Activated naive CD4-positive, alpha-beta T cell treated with anti-CD3 and anti-CD28 coated beads for 36 hours (primary cell): ENCODE data around the gene APLF. TPM values are rescaled to one million over a fixed set of nuclear protein-coding genes. Genes with fewer than 3 reads are reported as not detected.
"Not testable (repeated sequence)": the region's sequence is repeated elsewhere in the genome, so short reads cannot be mapped to it uniquely, and the experiment has no call there.

Experiments used
- CTCF ChIA-PET: fragments of 350-600 bp; sonication (Branson Sonifier 250); formaldehyde crosslinking; loops from one replicate; lab custom pipeline; 2021; ENCODE audit warnings: antibody characterized with exemption; lab: Charles Lee
- DNase-seq: peaks from one replicate; pipeline ENCODE4 v3.0.0-alpha.2; 2020
- H3K27ac Mint-ChIP-seq: one replicate; pipeline ENCODE4 v1.8.0; 2021; ENCODE audit warnings: mild to moderate bottlenecking, mixed read lengths
- H3K27me3 Mint-ChIP-seq: one replicate; pipeline ENCODE4 v1.8.0; 2021; ENCODE audit warnings: low read depth, mixed read lengths
- H3K36me3 Mint-ChIP-seq: one replicate; pipeline ENCODE4 v1.8.0; 2021; ENCODE audit warnings: low read depth, mixed read lengths
- H3K4me1 Mint-ChIP-seq: one replicate; pipeline ENCODE4 v1.8.0; 2021; ENCODE audit warnings: low read depth, mixed read lengths
- H3K4me3 Mint-ChIP-seq: one replicate; pipeline ENCODE4 v1.8.0; 2021; ENCODE audit warnings: mild to moderate bottlenecking, moderate library complexity, mixed read lengths
- H3K9me3 Mint-ChIP-seq: one replicate; pipeline ENCODE4 v1.8.0; 2021; ENCODE audit warnings: mixed read lengths
- intact Hi-C: fragments of 100-400 bp; cut with micrococcal nuclease; formaldehyde crosslinking; loops from one replicate; pipeline ENCODE4 v1.15.1; 2023
- total RNA-seq, 2 experiments: library from RNA; stranded (reverse); gene quantifications; one replicate each; pipeline ENCODE4 v1.2.3, GENCODE V29; 2021

The APLF gene
- total RNA-seq, 2 experiments from 2014 or later = 2.4 to 2.7 TPM

GRCh38 chr2:68555425-68556206 is 88.2 kb downstream of the APLF start:
- peaks cover 11% of the 10 kb centered on the region for H3K4me1 Mint-ChIP-seq
- CTCF ChIA-PET, H3K36me3 Mint-ChIP-seq, H3K27ac Mint-ChIP-seq, H3K27me3 Mint-ChIP-seq, H3K4me3 Mint-ChIP-seq, H3K9me3 Mint-ChIP-seq, DNase-seq, intact Hi-C loops: not testable (repeated sequence)

DNA sequence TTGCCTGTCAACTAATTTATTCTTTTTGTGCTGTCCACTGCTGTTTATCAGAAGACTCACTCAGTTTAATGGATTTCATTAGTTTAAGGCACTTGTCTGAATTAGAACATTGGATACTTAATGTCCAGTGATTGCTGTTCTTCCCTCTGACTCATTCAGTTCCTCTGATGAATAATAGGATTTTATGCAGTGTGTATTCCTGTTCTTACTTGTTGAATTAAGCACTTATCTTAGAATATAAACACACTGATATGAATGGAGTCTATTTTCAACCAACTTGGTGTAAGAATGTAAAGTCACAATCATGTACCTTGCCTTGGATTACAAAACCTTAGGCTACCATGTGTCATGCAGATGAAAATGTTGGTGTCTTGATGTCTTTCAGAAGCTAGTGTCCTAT is 89.0 kb downstream of the APLF start:
- intact Hi-C loops = no loop called here
- H3K27me3 Mint-ChIP-seq = no peaks in the 10 kb centered on the region

GRCh38 chr2:68558576-68558975 is 91.2 kb downstream of the APLF start:
- CTCF ChIA-PET = no interaction called here
- intact Hi-C loops = no loop called here

More for the DNA sequence above, 89.0 kb downstream of the APLF start:
- Mint-ChIP-seq H3K27ac (no peak overlapping the region), H3K4me1 (peaks cover 11% of the 10 kb centered on the region), H3K4me3 (no peak overlapping the region), H3K9me3 (no peaks in the 10 kb centered on the region), H3K36me3 (no peaks in the 10 kb centered on the region)
- no peak for DNase-seq
- CTCF ChIA-PET = no interaction called here

DNA sequence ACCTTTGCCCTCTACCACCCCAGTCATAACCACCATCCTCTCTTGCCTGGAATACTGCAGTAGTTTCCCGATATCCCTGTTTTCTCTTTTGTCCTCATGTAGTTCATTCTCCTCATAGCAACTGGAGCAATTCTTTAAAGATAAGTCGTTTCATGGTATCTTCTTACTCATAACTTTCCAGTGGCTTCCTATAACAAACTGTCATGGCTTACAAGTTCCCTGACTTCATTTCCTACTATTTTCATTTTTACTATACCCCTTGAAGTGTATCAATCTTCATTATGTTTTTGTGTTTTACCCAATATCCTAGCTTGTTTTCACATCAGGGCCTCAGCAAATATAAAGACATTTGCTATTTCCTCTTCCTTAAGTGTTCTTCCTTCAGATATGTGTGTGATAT is 92.3 kb downstream of the APLF start:
- DNase-seq = no peak
- Mint-ChIP-seq H3K4me1 (peaks cover 11% of the 10 kb centered on the region), H3K27me3 (no peaks in the 10 kb centered on the region), H3K36me3 (no peaks in the 10 kb centered on the region), H3K4me3 (no peak overlapping the region), H3K9me3 (no peaks in the 10 kb centered on the region), H3K27ac (no peak overlapping the region)
- CTCF ChIA-PET = no interaction called here
- intact Hi-C loops = no loop called here

More at GRCh38 chr2:68558576-68558975, 91.2 kb downstream of the APLF start:
- no peaks in the 10 kb centered on the region for H3K9me3 Mint-ChIP-seq
- H3K36me3 Mint-ChIP-seq = no peaks in the 10 kb centered on the region
- no peaks in the 10 kb centered on the region for H3K27me3 Mint-ChIP-seq
- no peak overlapping the region for H3K27ac Mint-ChIP-seq
- peaks cover 11% of the 10 kb centered on the region for H3K4me1 Mint-ChIP-seq
- no peak overlapping the region for H3K4me3 Mint-ChIP-seq
- DNase-seq = no peak

DNA sequence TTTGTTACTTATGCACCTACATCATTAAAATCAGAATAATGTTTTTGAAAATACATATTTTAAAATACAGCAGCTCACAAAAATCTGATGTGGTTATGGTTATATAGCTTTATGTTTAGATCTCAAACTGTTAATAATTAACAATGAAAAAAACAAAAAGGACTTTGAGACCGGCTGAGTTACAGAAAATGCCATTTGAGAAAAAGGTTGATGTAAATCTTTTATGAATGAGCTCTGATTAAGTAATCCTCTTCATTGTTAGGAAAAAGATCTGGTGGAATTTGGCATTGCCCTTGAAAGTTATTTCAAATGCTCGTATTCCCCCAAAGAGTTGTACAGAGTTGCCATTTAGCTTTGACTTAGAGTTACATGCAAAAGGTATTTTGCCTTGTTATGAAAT is 93.2 kb downstream of the APLF start:
- DNase-seq = no peak
- H3K4me1 Mint-ChIP-seq = peaks cover 11% of the 10 kb centered on the region
- intact Hi-C loops = no loop called here
- H3K27ac Mint-ChIP-seq = no peak overlapping the region
- H3K9me3 Mint-ChIP-seq = no peaks in the 10 kb centered on the region
- no peak overlapping the region for H3K4me3 Mint-ChIP-seq
- no peaks in the 10 kb centered on the region for H3K36me3 Mint-ChIP-seq
- CTCF ChIA-PET = interaction anchor here (1.0 to 1.1 kb wide), 2 partner anchors 24 to 35 kb away, joined by 3 to 6 read pairs; no protein-coding TSS in a partner anchor
- H3K27me3 Mint-ChIP-seq = no peaks in the 10 kb centered on the region

- intact Hi-C loops = no loop called here
- DNase-seq = no peak
- H3K4me1 Mint-ChIP-seq = peaks cover 11% of the 10 kb centered on the region
- H3K36me3 Mint-ChIP-seq = no peaks in the 10 kb centered on the region
- CTCF ChIA-PET = interaction anchor here (1.4 kb wide), 1 partner anchor 33 kb away, joined by 4 read pairs; no protein-coding TSS in a partner anchor
- H3K27me3 Mint-ChIP-seq = no peaks in the 10 kb centered on the region
- H3K4me3 Mint-ChIP-seq = no peak overlapping the region
- no peaks in the 10 kb centered on the region for H3K9me3 Mint-ChIP-seq
- no peak overlapping the region for H3K27ac Mint-ChIP-seq
Observed at GRCh38 chr2:68561372-68561771, 94.0 kb downstream of the APLF start.

GRCh38 chr2:68562934-68563333 is 95.5 kb downstream of the APLF start:
- Mint-ChIP-seq H3K4me3 (no peak overlapping the region), H3K9me3 (no peaks in the 10 kb centered on the region), H3K4me1 (peaks cover 11% of the 10 kb centered on the region), H3K27me3 (no peaks in the 10 kb centered on the region), H3K27ac (no peak overlapping the region), H3K36me3 (no peaks in the 10 kb centered on the region)
- intact Hi-C loops = no loop called here
- no peak for DNase-seq
- CTCF ChIA-PET = no interaction called here

- H3K4me3 Mint-ChIP-seq = no peak overlapping the region
- H3K9me3 Mint-ChIP-seq = no peaks in the 10 kb centered on the region
- no peaks in the 10 kb centered on the region for H3K27me3 Mint-ChIP-seq
- intact Hi-C loops = no loop called here
- H3K4me1 Mint-ChIP-seq = peaks cover 6% of the 10 kb centered on the region
- H3K36me3 Mint-ChIP-seq = no peaks in the 10 kb centered on the region
- CTCF ChIA-PET = no interaction called here
- DNase-seq = no peak
- no peak overlapping the region for H3K27ac Mint-ChIP-seq
Observed at GRCh38 chr2:68564426-68564825, 97.0 kb downstream of the APLF start.

- Mint-ChIP-seq H3K9me3 (peaks cover 1% of the 10 kb centered on the region), H3K36me3 (peaks cover under 1% of the 10 kb centered on the region), H3K4me1 (no peaks in the 10 kb centered on the region), H3K4me3 (no peak overlapping the region), H3K27me3 (no peaks in the 10 kb centered on the region), H3K27ac (no peak overlapping the region)
- DNase-seq = no peak
- intact Hi-C loops = no loop called here
- CTCF ChIA-PET = no interaction called here
Observed at GRCh38 chr2:68565273-68565672, 97.9 kb downstream of the APLF start.

DNA sequence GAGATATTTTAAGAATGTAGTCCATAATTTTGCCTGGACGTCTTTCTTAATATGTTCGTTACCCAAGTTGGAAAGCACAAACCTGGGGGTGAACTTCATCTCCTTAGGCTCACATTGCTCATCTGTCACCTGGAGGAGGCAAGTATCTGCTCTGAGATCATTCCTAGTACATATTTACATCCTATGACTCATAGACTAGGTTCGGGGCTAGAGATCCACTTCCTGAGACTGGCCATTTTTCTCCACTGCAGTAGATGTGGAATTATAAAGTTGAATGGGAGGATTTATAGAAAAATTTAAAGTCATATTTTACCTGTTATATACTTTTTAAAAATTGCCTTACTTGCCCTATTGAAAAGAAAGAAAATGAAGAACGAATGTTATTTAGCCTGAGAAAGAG is 98.5 kb downstream of the APLF start:
- Mint-ChIP-seq H3K27ac (no peak overlapping the region), H3K36me3 (peaks cover 1% of the 10 kb centered on the region), H3K4me1 (no peaks in the 10 kb centered on the region), H3K27me3 (no peaks in the 10 kb centered on the region), H3K9me3 (peaks cover 3% of the 10 kb centered on the region), H3K4me3 (no peak overlapping the region)
- CTCF ChIA-PET = no interaction called here
- intact Hi-C loops = no loop called here
- DNase-seq = no peak

GRCh38 chr2:68566362-68566761 is 99.0 kb downstream of the APLF start:
- Mint-ChIP-seq H3K27me3 (no peaks in the 10 kb centered on the region), H3K4me3 (no peak overlapping the region), H3K36me3 (peaks cover 1% of the 10 kb centered on the region), H3K27ac (no peak overlapping the region), H3K9me3 (peaks cover 3% of the 10 kb centered on the region), H3K4me1 (no peaks in the 10 kb centered on the region)
- intact Hi-C loops = no loop called here
- CTCF ChIA-PET = no interaction called here
- DNase-seq = no peak

DNA sequence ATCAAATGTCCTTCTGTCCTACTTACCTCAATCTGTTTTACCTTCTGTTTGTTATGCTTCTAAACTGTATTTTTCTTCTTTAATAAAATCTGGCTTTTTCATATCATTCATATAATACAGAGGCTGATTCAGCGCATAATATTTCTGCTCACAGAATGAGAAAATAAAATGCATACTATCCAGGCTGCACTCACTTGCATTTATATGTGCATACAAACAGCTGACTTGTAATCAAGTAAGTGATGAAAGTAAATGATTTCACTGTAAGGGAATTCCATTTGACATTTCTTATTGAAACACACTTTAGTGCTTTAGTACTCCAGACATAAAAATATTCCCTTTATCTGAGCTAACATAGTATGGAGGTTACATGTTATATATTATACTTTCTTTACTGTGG is 100.7 kb downstream of the APLF start:
- CTCF ChIA-PET = no interaction called here
- intact Hi-C loops = no loop called here
- Mint-ChIP-seq H3K27me3 (no peaks in the 10 kb centered on the region), H3K9me3 (peaks cover 3% of the 10 kb centered on the region), H3K4me1 (no peaks in the 10 kb centered on the region), H3K4me3 (no peak overlapping the region), H3K27ac (no peak overlapping the region), H3K36me3 (peaks cover 1% of the 10 kb centered on the region)
- no peak for DNase-seq

GRCh38 chr2:68569604-68570003 is 102.2 kb downstream of the APLF start:
- Mint-ChIP-seq H3K4me1 (no peaks in the 10 kb centered on the region), H3K4me3 (no peak overlapping the region), H3K27ac (no peak overlapping the region), H3K27me3 (no peaks in the 10 kb centered on the region), H3K36me3 (peaks cover 1% of the 10 kb centered on the region), H3K9me3 (peaks cover 3% of the 10 kb centered on the region)
- intact Hi-C loops = no loop called here
- no peak for DNase-seq
- CTCF ChIA-PET = no interaction called here
